GM23338 (cell line): ENCODE measurements around the gene FKBP1A.

Source experiments
- CTCF ChIP-seq, 2 experiments: fragments of 200-600 bp in 1 of 2; sonication (generic) in 1 of 2; conservative IDR thresholded peaks; 2 replicates each; pipeline versions ENCODE4 v1.5.1 to v1.6.1; 2016 to 2017; ENCODE audit warnings: antibody characterized with exemption in 2 of 2, low read depth in 2 of 2, mild to moderate bottlenecking in 2 of 2, moderate library complexity in 1 of 2
- EZH2 ChIP-seq: fragments of 200-600 bp; sonication (generic); IDR thresholded peaks from one replicate; pipeline ENCODE4 v1.8.0; 2017; ENCODE audit warnings: antibody characterized with exemption, mild to moderate bottlenecking, low read depth; ENCODE audit not compliant: unreplicated experiment
- EZH2phosphoT487 ChIP-seq: fragments of 200-600 bp; sonication (generic); IDR thresholded peaks from one replicate; pipeline ENCODE4 v1.8.1; 2018; ENCODE audit warnings: antibody characterized with exemption; ENCODE audit not compliant: unreplicated experiment
- POLR2AphosphoS5 ChIP-seq: IDR thresholded peaks from 2 replicates; pipeline ENCODE4 v1.6.1; 2016; ENCODE audit warnings: antibody characterized with exemption, low read depth
- REST ChIP-seq: IDR thresholded peaks from one replicate; pipeline ENCODE4 v1.6.1; 2018; ENCODE audit warnings: antibody characterized with exemption; ENCODE audit not compliant: unreplicated experiment

GRCh38 chr20:1415667-1416468 lies 23.0 kb upstream of the FKBP1A start:
- TF ChIP-seq CTCF (conservative IDR thresholded peaks at IDR 0.05; ENCODE audit: low read depth in 2 of 2) (no peak), POLR2AphosphoS5 (no peak), EZH2 (no peak), REST (no peak), EZH2phosphoT487 (no peak)
